Stimulated activated CD8-positive, alpha-beta memory T cell treated with anti-CD3 and anti-CD28 coated beads, Interleukin-7, amount 100 ng/mL, for 4 hours (primary cell): ENCODE measurements around the gene PTPRN2.

Experiments
- DNase-seq, 2 donors: peaks; one replicate each; pipeline ENCODE4 v3.0.0-alpha.2; 2020; ENCODE audit warnings: low read depth in 2 of 2

PTPRN2 gene

GRCh38 chr7:158137516-158138328 is 449.9 kb downstream of the PTPRN2 start:
- no peak for DNase-seq

- DNase-seq = no peak
Observed at GRCh38 chr7:158135931-158136330, 451.7 kb downstream of the PTPRN2 start.

GRCh38 chr7:158134824-158135223 is 452.8 kb downstream of the PTPRN2 start:
- DNase-seq = no peak

- DNase-seq = no peak
Observed at GRCh38 chr7:158133515-158134271, 453.9 kb downstream of the PTPRN2 start.

GRCh38 chr7:158133057-158133456 is 454.6 kb downstream of the PTPRN2 start:
- DNase-seq = no peak

GRCh38 chr7:158130023-158130409 is 457.6 kb downstream of the PTPRN2 start:
- DNase-seq = no peak

GRCh38 chr7:158129037-158130022 is 458.3 kb downstream of the PTPRN2 start:
- no peak for DNase-seq

- DNase-seq = no peak
Observed at GRCh38 chr7:158128572-158128971, 459.1 kb downstream of the PTPRN2 start.

GRCh38 chr7:158127241-158127640 is 460.4 kb downstream of the PTPRN2 start:
- no peak for DNase-seq

- no peak for DNase-seq
Observed at GRCh38 chr7:158126661-158127060, 461.0 kb downstream of the PTPRN2 start.

GRCh38 chr7:158125721-158126120 is 461.9 kb downstream of the PTPRN2 start:
- DNase-seq = no peak

- DNase-seq = no peak
Observed at GRCh38 chr7:158125091-158125490, 462.5 kb downstream of the PTPRN2 start.

GRCh38 chr7:158124671-158125079 is 462.9 kb downstream of the PTPRN2 start:
- no peak for DNase-seq

- DNase-seq = no peak
Observed at GRCh38 chr7:158123753-158124152, 463.9 kb downstream of the PTPRN2 start.

- no peak for DNase-seq
Observed at GRCh38 chr7:158123214-158123613, 464.4 kb downstream of the PTPRN2 start.

- DNase-seq = no peak
Observed at GRCh38 chr7:158121441-158122045, 466.1 kb downstream of the PTPRN2 start.

GRCh38 chr7:158120716-158121115 is 466.9 kb downstream of the PTPRN2 start:
- no peak for DNase-seq

- no peak for DNase-seq
Observed at GRCh38 chr7:158120316-158120715, 467.3 kb downstream of the PTPRN2 start.

- no peak for DNase-seq
Observed at GRCh38 chr7:158117341-158118222, 470.0 kb downstream of the PTPRN2 start.

- no peak for DNase-seq
Observed at GRCh38 chr7:158116235-158116634, 471.4 kb downstream of the PTPRN2 start.
